Mesendoderm (in vitro differentiated cells): ENCODE results near the gene MBNL1.

Experiments used
- DNase-seq: peaks from one replicate; pipeline ENCODE4 v3.0.0; 2013
- H2AK5ac ChIP-seq: 2 replicates; pipeline ENCODE4 v1.6.1; 2013; ENCODE audit warnings: low read length, inconsistent platforms
- H2BK120ac ChIP-seq: 2 replicates; pipeline ENCODE4 v1.6.1; 2013; ENCODE audit warnings: low read depth, mild to moderate bottlenecking, low read length, moderate library complexity, mixed read lengths
- H2BK15ac ChIP-seq: replicated peaks from 2 replicates; pipeline ENCODE4 v1.6.1; 2013; ENCODE audit warnings: low read depth, mild to moderate bottlenecking, moderate library complexity
- H2BK5ac ChIP-seq: 2 replicates; pipeline ENCODE4 v1.6.1; 2013; ENCODE audit warnings: low read length, inconsistent platforms
- H3K18ac ChIP-seq: 2 replicates; pipeline ENCODE4 v1.6.1; 2013; ENCODE audit warnings: mild to moderate bottlenecking, low read length, mixed read lengths
- H3K23ac ChIP-seq: one replicate; pipeline ENCODE4 v1.6.1; 2013; ENCODE audit warnings: low read length
- H3K27ac ChIP-seq: 2 replicates; pipeline ENCODE4 v1.5.1; 2013; ENCODE audit warnings: low read depth, mild to moderate bottlenecking, inconsistent platforms, low read length, moderate library complexity
- H3K27me3 ChIP-seq: 2 replicates; pipeline ENCODE4 v1.6.1; 2013; ENCODE audit warnings: low read length, control low read depth, mild to moderate bottlenecking, inconsistent platforms; ENCODE audit not compliant: insufficient read depth, poor library complexity
- H3K36me3 ChIP-seq: 2 replicates; pipeline ENCODE4 v1.6.1; 2013; ENCODE audit warnings: low read length, inconsistent platforms; ENCODE audit not compliant: control insufficient read depth, insufficient read depth
- H3K4ac ChIP-seq: one replicate; pipeline ENCODE4 v1.6.1; 2013; ENCODE audit warnings: low read depth, mild to moderate bottlenecking, low read length, moderate library complexity
- H3K4me1 ChIP-seq: 2 replicates; pipeline ENCODE4 v1.6.1; 2013; ENCODE audit warnings: low read depth, low read length, inconsistent platforms; ENCODE audit not compliant: control insufficient read depth
- H3K4me2 ChIP-seq: 2 replicates; pipeline ENCODE4 v1.6.1; 2013; ENCODE audit warnings: low read length
- H3K4me3 ChIP-seq: 2 replicates; pipeline ENCODE4 v1.5.1; 2013; ENCODE audit warnings: mild to moderate bottlenecking, low read length
- H3K56ac ChIP-seq: one replicate; pipeline ENCODE4 v1.6.1; 2013; ENCODE audit warnings: low read length
- H3K79me1 ChIP-seq: 2 replicates; pipeline ENCODE4 v1.6.1; 2013; ENCODE audit warnings: low read length, inconsistent platforms
- H3K79me2 ChIP-seq: 2 replicates; pipeline ENCODE4 v1.6.1; 2013; ENCODE audit warnings: mild to moderate bottlenecking, low read length; ENCODE audit not compliant: control insufficient read depth, insufficient read depth
- H3K9ac ChIP-seq: 2 replicates; pipeline ENCODE4 v1.6.1; 2013; ENCODE audit warnings: low read length, inconsistent platforms
- H4K5ac ChIP-seq: one replicate; pipeline ENCODE4 v1.6.1; 2013; ENCODE audit warnings: low read length
- H4K8ac ChIP-seq: one replicate; pipeline ENCODE4 v1.6.1; 2013; ENCODE audit warnings: low read depth, mild to moderate bottlenecking, control low read depth, low read length, moderate library complexity
- WGBS: extraction: QIAGEN DNeasy Blood & Tissue Kit; methylation state at CpG from one replicate; pipeline ENCODE4 v1.1.7; 2013; ENCODE audit warnings: low lambda C conversion rate, missing lambda C conversion rate; ENCODE audit not compliant: insufficient coverage; ENCODE audit errors: extremely low coverage; 5-methylcytosine and 5-hydroxymethylcytosine counted together

Gene MBNL1

DNA sequence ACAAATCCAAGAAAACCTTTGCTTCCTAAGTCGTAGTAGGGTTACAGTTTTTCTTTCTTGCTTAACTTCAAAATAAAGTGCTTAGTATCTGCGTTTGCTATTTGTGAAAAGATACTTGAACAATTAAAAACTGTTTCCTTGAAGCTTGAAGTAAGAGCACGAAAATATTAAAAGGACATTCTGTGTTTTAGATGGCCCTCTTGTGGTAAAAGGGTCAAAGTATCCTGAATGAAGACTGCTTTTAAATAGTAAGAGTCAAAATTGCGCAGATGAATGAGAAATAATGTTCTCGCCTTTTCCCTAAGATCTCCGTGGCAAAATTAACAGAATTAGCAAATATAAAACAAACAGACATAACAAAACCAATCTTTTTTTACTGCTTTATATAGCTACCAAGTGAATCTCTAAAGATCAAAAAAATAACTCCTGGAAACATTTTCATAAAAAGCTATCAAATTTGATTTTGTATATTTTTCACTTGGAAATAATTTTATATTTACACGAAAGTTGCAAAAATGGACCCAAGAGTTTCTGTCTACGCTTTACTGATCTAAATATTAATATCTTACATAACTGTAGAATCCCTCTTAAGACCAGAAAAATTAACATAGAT, 175.4 kb downstream of the MBNL1 start:
- WGBS, result no CpG with 5 or more reads among the region's 8 CpGs
- no peak overlapping the region for H3K56ac ChIP-seq
- no peak overlapping the region for H3K23ac ChIP-seq
- DNase-seq, result peak; percentile 59
- H2BK15ac ChIP-seq, result no peak overlapping the region
- no peaks in the 10 kb centered on the region for H3K27me3 ChIP-seq
- no peak overlapping the region for H3K4ac ChIP-seq
- no peak overlapping the region for H2AK5ac ChIP-seq
- H3K18ac ChIP-seq, result no peak overlapping the region
- no peak overlapping the region for H2BK120ac ChIP-seq
- H3K4me1 ChIP-seq, result no peaks in the 10 kb centered on the region
- no peaks in the 10 kb centered on the region for H3K79me1 ChIP-seq
- no peaks in the 10 kb centered on the region for H3K79me2 ChIP-seq
- no peak overlapping the region for H3K4me3 ChIP-seq
- no peak overlapping the region for H3K4me2 ChIP-seq
- H3K27ac ChIP-seq, result no peak overlapping the region
- H3K36me3 ChIP-seq, result no peaks in the 10 kb centered on the region
- no peak overlapping the region for H4K5ac ChIP-seq
- no peak overlapping the region for H2BK5ac ChIP-seq
- no peak overlapping the region for H3K9ac ChIP-seq
- no peak overlapping the region for H4K8ac ChIP-seq

DNA sequence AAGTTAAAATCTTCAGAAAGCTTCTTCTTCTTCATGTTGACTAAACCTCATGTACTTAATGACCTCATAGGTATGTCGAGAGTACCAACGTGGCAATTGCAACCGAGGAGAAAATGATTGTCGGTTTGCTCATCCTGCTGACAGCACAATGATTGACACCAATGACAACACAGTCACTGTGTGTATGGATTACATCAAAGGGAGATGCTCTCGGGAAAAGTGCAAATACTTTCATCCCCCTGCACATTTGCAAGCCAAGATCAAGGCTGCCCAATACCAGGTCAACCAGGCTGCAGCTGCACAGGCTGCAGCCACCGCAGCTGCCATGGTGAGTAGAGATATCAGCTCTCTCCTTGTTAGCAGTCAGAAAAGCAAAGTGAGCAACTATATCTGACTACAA, 176.5 kb downstream of the MBNL1 start:
- no peak overlapping the region for H3K56ac ChIP-seq
- WGBS, result no CpG with 5 or more reads among the region's 6 CpGs
- no peak overlapping the region for H2AK5ac ChIP-seq
- no peak overlapping the region for H3K4ac ChIP-seq
- H4K8ac ChIP-seq, result no peak overlapping the region
- H3K9ac ChIP-seq, result no peak overlapping the region
- H3K4me2 ChIP-seq, result no peak overlapping the region
- H3K18ac ChIP-seq, result no peak overlapping the region
- H4K5ac ChIP-seq, result no peak overlapping the region
- no peak for DNase-seq
- H3K4me3 ChIP-seq, result no peak overlapping the region
- H2BK5ac ChIP-seq, result no peak overlapping the region
- H2BK15ac ChIP-seq, result no peak overlapping the region
- no peak overlapping the region for H3K23ac ChIP-seq
- H3K27me3 ChIP-seq, result no peaks in the 10 kb centered on the region
- H3K79me2 ChIP-seq, result no peaks in the 10 kb centered on the region
- H3K27ac ChIP-seq, result no peak overlapping the region
- H2BK120ac ChIP-seq, result no peak overlapping the region
- H3K79me1 ChIP-seq, result no peaks in the 10 kb centered on the region
- H3K36me3 ChIP-seq, result no peaks in the 10 kb centered on the region
- H3K4me1 ChIP-seq, result no peaks in the 10 kb centered on the region

DNA sequence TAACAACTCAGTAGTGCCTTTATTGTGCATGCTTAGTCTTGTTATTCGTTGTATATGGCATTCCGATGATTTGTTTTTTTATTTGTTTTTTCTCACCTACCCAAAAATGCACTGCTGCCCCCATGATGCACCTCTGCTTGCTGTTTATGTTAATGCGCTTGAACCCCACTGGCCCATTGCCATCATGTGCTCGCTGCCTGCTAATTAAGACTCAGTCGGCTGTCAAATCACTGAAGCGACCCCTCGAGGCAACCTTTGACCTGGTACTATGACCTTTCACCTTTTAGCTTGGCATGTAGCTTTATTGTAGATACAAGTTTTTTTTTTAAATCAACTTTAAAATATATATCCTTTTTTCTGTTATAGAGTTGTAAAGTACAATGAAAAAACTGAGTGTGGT, 177.8 kb downstream of the MBNL1 start:
- no peak overlapping the region for H2BK120ac ChIP-seq
- H3K4me2 ChIP-seq, result no peak overlapping the region
- no peak overlapping the region for H4K5ac ChIP-seq
- DNase-seq, result no peak
- H3K4me3 ChIP-seq, result no peak overlapping the region
- H2AK5ac ChIP-seq, result no peak overlapping the region
- no peak overlapping the region for H3K27ac ChIP-seq
- H3K9ac ChIP-seq, result no peak overlapping the region
- no peaks in the 10 kb centered on the region for H3K79me1 ChIP-seq
- no peaks in the 10 kb centered on the region for H3K4me1 ChIP-seq
- no peaks in the 10 kb centered on the region for H3K79me2 ChIP-seq
- H3K27me3 ChIP-seq, result no peaks in the 10 kb centered on the region
- no peak overlapping the region for H3K23ac ChIP-seq
- H3K18ac ChIP-seq, result no peak overlapping the region
- no CpG with 5 or more reads among the region's 7 CpGs for WGBS
- H4K8ac ChIP-seq, result no peak overlapping the region
- no peak overlapping the region for H2BK5ac ChIP-seq
- no peak overlapping the region for H2BK15ac ChIP-seq
- H3K56ac ChIP-seq, result no peak overlapping the region
- no peaks in the 10 kb centered on the region for H3K36me3 ChIP-seq
- H3K4ac ChIP-seq, result no peak overlapping the region

DNA sequence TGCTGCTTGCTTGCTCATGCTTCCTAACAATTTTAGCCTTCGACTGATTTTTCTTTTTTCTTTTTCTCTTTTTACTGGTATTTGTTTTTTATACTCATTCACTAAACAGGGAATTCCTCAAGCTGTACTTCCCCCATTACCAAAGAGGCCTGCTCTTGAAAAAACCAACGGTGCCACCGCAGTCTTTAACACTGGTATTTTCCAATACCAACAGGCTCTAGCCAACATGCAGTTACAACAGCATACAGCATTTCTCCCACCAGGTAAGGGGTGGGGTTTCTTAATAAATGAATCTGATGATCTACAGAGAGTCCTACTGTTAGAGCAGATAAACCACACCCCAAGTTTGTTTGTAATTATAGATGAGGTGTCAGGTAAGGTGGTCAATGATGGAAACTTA, 178.8 kb downstream of the MBNL1 start:
- H3K23ac ChIP-seq, result no peak overlapping the region
- H3K56ac ChIP-seq, result no peak overlapping the region
- H3K79me2 ChIP-seq, result no peaks in the 10 kb centered on the region
- no peak overlapping the region for H3K18ac ChIP-seq
- WGBS, result no CpG with 5 or more reads among the region's 3 CpGs
- no peak overlapping the region for H4K8ac ChIP-seq
- no peak overlapping the region for H3K27ac ChIP-seq
- H3K9ac ChIP-seq, result no peak overlapping the region
- no peaks in the 10 kb centered on the region for H3K79me1 ChIP-seq
- H3K4ac ChIP-seq, result no peak overlapping the region
- no peak overlapping the region for H2BK120ac ChIP-seq
- no peak for DNase-seq
- no peak overlapping the region for H2AK5ac ChIP-seq
- H4K5ac ChIP-seq, result no peak overlapping the region
- H3K4me3 ChIP-seq, result no peak overlapping the region
- no peak overlapping the region for H2BK5ac ChIP-seq
- no peak overlapping the region for H2BK15ac ChIP-seq
- no peak overlapping the region for H3K4me2 ChIP-seq
- no peaks in the 10 kb centered on the region for H3K27me3 ChIP-seq
- no peaks in the 10 kb centered on the region for H3K4me1 ChIP-seq
- no peaks in the 10 kb centered on the region for H3K36me3 ChIP-seq

DNA sequence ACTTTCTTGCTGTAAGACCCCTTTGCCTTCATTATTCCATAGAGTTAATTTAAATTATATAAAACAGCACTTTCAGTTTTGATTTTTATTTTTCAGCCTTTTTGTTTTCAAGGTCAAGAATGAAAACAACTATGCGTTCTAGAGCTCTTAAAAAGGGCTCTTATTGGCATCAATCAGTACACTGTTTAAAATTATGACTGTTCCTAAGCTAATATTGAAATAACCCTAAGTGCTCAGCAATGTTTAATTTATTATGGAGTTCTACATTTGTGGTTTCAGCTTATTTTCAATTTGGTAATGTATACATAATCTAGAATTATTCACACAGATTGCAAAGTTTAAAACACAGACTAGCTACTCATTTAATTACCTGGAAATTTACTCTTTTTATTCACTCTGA, 179.4 kb downstream of the MBNL1 start:
- Histone ChIP-seq H3K27me3 (no peaks in the 10 kb centered on the region), H2BK15ac (no peak overlapping the region), H3K4me2 (no peak overlapping the region), H2BK5ac (no peak overlapping the region), H2AK5ac (no peak overlapping the region), H3K4me3 (no peak overlapping the region), H4K5ac (no peak overlapping the region), H2BK120ac (no peak overlapping the region), H3K79me2 (no peaks in the 10 kb centered on the region), H3K4me1 (no peaks in the 10 kb centered on the region), H3K9ac (no peak overlapping the region), H4K8ac (no peak overlapping the region), H3K23ac (no peak overlapping the region), H3K79me1 (no peaks in the 10 kb centered on the region), H3K56ac (no peak overlapping the region), H3K27ac (no peak overlapping the region), H3K18ac (no peak overlapping the region), H3K4ac (no peak overlapping the region), H3K36me3 (no peaks in the 10 kb centered on the region)
- no CpG with 5 or more reads among the region's 1 CpG for WGBS
- no peak for DNase-seq

DNA sequence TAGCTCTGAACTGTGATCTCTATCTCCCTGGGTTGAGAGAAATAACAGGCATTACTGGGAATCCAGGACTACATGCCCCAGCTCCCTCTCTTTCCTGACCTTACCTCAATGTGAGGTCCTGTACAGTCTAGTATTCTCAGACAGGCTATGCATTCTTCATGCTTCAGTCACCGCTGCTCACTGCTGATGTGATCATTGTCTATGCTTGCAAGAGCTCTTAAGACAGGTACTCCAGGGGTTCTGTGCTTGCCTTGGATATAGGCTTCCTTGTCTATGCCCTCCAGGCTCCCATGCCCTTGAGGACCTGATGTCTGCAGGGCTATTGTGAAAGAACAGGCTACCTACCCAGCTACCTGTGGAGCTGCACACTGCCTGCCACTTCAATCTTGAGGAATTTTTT, 183.6 kb downstream of the MBNL1 start:
- Histone ChIP-seq H3K27ac (no peak overlapping the region), H3K4ac (no peak overlapping the region), H4K8ac (no peak overlapping the region), H3K36me3 (no peaks in the 10 kb centered on the region), H3K18ac (no peak overlapping the region), H2AK5ac (no peak overlapping the region), H2BK120ac (no peak overlapping the region), H2BK15ac (no peak overlapping the region), H4K5ac (no peak overlapping the region), H3K79me1 (no peaks in the 10 kb centered on the region), H3K4me1 (no peaks in the 10 kb centered on the region), H3K9ac (no peak overlapping the region), H3K79me2 (no peaks in the 10 kb centered on the region), H3K4me2 (no peak overlapping the region), H3K56ac (no peak overlapping the region), H3K27me3 (no peaks in the 10 kb centered on the region), H3K4me3 (no peak overlapping the region), H2BK5ac (no peak overlapping the region), H3K23ac (no peak overlapping the region)
- DNase-seq, result no peak
- WGBS, result no CpG with 5 or more reads among the region's 1 CpG
